NOMO-1 treated with DMSO at 0.1 percent for 48 hours (cell line): ENCODE results near the gene TNNI2.

Experiments
- DNase-seq: peaks from one replicate; lab custom pipeline; 2025; ENCODE audit not compliant: unreplicated experiment; lab: John Stamatoyannopoulos, UW

The TNNI2 gene

DNA sequence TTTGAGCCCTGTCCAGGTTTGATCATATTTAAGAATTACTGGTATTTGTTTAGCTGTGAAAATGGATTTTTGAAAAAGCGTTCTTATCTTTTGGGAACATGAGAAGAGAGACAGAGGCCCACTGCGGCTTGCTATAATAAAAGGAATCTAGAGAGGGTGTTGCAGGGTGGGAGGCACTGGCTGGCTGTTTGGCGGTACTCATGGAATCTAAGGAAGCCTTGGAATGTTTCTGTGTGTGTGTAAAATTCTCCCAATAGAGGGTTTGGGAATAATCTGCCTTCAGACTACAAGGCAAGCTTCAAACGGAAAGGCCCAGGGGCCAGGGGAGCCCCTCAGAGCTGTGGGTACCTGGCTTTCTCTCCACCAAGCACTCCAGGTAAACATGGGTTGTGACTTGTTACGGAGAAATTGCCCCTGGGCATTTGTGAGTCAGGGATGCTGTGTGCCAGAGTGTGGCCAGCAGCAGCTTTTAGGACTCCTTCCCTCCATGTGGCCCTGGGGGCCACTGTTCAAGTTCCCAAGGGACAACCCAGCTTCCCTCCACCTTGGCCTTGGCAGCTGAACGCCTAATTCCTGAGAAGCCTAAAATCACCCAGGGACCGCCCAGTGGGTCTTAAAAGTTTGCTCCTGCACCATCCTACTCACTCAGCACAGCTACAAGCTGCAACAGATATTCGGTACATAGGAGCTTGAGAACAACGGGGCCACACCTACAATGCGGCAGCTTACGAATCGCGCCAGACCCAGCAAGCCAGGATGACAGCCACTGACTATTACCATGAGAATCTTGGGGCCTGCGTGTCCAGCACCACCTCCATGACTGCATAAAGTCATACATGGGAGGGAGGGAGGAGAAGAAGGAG, 18.1 kb upstream of the TNNI2 start:
- no peak for DNase-seq

DNA sequence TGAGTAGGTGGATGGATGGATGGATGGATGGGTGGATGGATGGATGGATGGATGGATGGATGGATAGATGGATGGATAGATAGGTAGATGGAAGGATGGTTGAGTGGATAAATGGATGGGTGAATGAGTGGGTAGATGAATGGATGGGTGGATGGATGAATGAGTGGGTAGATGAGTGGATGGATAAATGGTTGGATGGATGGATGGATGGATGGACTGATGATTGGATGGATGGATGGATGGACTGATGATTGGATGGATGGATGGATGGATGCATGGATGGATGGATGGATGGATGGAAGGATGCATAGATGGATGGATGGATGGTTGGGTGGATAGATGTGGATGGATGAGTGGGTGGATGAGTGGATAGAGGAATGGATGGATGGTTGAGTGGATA, 17.2 kb upstream of the TNNI2 start:
- no peak for DNase-seq

DNA sequence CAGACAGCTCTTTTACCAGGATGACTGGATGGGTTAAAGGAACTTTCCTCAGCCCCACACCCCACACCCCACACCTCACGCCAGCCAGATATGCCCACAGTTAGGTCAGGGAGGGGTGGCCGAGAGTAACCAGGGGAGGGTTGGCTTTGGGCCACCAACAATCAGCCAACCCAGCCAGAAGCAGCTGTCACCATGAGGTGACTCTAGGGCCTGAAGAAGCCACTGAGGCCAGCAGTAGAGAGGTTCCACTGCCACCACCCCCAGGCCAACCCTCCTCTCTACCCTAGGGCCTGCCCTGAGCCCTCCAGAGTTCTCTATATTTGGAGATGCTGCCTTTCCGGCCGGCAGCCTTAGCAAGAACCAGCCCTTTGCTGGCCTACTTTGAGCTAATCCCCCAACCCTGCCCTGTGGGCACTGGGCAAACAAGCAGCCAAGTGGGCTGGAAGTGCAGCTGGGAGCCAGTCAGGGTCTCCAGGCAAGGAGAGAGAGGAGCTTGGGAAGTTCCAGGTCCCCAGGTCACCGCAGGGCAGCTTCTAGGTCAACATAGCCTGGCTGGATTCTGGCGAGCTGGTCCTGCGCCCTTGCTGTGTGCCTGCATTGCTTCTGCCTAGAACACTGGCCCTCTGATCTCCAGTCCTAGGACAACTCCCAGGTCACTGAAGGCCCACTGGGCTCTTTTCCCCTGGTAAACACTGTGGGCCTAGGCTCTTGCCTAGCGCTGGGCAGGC, 16.0 kb upstream of the TNNI2 start:
- DNase-seq: no peak

- no peak for DNase-seq
Measured at GRCh38 chr11:1823376-1824220, 15.2 kb upstream of the TNNI2 start.

- DNase-seq: no peak
Measured at GRCh38 chr11:1824221-1825038, 14.4 kb upstream of the TNNI2 start.

DNA sequence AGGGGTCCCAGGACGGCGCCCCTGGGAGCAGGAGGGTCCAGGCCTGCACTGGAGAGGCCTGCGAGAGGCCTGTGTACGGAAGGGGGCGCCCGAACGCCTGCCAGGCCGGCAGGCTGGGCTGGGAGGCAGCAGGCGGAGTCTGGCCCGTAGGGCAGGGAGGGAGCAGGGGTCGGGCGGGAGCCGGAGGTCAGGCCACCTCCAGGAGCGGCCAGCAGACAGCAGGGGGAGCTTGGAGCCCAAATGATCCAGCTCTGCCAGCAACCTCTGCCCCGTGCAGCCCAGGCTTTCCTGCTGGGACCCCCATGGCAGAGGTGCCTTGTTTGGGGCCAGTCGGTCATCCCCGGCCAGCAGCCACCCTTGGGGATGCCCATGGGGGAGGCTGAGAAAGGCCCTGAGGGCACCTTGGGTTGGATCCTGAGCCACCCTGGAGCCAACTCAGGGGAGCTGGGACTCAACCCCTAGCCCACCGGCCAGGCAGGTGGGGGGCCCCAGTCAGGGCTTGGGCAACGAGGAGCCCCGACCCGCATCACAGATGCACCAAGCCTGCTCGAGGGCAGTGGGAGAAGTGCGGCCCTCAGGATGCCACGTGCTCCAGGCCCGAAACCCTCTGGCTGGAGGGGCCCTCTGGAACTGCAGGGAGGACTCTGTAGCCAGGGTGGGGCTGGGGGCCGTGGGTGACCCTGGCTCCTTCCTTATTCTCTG, 13.6 kb upstream of the TNNI2 start:
- peak; percentile 58 for DNase-seq

GRCh38 chr11:1825785-1826451, 12.9 kb upstream of the TNNI2 start:
- DNase-seq: no peak

- DNase-seq: no peak
Measured at GRCh38 chr11:1826552-1827094, 12.2 kb upstream of the TNNI2 start.

DNA sequence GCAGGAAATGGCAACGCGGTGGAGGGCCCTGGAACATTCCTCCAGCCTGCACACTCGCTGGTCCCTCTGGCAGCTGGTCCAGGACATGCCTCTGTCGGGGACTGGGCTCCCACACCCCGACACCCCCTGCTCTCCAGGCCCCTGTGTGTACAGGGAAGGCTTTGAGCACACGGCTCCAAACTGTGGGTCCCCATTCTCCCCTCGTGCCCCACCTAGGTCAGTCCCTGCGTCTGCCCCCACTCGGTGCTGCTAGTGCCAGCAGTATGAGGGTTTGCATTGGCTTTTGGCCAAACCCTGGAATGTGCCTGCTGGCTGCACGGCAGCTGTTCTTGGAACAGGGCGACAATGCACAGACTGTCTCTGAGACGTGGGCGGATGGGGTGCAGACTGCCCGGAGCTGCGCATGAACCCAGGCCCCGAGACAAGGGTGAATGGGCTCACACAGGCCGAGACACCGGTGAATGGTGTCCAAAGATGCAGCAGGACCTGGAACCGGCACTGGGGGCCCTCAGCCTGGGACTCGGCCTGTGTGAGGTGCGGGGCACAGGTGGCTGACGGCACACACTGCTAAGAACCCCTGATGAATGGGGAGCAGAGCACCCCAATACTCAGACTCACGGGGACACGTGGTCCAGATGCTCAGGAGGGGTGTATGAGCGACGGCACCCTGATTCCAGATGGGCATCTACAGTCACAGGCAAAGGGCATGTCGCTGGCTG, 11.5 kb upstream of the TNNI2 start:
- DNase-seq: no peak

GRCh38 chr11:1827931-1828330, 10.8 kb upstream of the TNNI2 start:
- no peak for DNase-seq

DNA sequence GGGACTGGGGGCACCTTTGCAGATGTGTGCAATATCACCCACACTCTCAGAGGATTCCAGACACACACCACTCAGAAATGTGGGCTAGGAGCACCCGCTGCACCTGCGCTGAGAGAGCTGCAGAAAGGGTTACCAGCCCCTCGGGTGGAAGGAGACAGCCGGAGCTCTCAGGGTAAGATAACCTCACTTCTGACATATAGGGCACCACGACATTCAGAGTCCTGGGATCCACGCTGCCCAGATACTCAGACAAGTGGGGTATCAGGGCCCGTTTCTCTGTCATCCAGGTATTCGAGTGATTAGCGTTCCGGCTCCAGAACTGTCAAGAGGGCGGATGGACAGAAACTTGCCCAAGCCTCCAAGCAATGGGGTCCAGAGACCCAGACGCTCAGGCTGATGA, 10.2 kb upstream of the TNNI2 start:
- DNase-seq: no peak

DNA sequence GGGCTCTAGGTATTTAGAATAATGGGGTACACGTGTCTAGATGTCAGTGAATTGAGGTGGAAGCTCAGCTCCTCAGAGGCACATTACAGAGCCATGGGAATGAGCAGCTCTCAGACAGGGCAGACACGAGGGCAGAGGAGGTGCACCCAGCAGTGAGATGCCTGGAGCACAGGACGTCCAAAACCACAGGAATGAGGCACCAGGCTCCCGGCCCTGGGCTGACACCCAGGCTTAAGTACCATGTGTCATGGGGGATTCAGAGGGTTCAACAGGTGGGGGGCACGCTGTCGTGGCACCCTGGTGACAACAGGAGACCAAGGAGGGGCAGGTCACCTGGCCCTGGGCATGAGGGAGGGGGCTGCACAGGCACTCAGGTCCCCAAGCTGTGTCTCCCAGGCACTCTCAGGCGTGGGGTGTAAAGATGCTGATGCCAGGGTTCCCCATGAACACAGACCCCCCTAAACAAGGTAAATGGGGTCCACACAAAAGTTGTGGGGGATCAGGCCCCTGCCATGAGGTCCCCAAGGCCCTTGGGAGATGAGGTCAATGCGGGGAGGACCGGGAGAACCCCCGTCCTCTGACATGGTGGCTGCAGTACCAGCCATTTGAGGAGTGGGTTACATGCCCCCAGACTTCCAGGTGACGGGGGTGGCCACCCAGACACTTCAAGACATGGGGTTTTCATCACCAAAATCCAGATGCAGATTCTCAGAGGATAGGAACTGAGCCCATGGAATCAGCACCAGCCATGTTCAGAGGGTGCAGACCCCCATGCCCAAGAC, 9.6 kb upstream of the TNNI2 start:
- no peak for DNase-seq

DNA sequence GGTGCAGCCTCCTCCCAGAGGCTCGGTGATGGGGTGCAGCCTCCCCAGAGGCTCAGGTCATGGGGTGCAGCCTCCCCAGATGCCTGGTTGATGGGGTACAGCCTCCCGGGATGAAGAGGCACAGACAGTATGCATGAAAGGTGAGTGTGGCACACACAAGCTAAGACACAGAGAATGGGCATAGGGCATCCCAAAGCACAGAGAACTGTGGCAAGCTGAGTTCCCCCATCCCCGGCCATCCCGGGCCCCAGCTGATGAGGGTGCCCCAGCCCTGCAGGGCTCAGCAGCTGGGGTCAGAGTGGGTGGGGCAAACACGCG, 8.8 kb upstream of the TNNI2 start:
- DNase-seq: no peak

DNA sequence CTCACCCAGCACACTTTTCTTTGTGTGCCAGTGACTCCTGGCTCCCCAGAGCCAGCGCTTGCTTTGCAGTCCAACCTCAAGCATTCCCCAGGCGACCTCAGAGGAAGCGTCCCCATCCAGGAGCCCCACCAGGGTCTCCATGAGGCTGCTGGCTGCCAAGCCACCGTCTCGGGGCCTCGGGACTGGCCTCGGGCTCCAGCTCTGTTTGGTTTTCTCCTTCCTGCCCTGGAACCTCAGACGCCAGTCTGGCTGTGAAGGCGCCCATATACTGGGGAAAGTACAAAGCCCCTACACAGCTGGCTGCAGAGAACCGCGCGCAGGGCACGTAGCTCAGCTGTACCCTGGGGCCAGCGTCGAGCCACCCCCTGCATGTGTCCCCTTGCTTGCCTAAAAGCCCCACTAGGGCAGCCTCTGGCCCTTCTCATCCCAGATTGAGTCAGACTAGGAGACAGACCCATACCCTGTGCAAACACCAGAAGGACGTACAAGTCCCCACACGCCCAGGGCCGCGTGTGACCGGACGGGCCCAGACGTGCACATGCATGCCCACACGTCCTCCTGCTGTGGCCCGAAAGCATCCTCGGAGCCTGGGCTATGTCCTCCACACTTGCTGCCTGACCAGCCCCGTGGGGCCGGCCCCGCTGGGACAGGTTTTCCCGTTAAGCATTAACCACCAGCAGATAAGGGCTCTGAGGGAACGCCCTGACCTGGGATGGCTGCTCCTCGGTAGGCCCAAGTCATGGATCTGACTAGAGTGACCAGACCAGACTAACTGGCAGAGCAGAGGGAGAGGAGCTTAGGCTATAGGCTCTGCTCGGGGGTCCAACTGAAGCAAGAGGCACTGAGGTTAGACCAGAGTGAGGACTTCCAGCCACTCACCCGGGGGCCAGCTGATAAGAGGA, 8.2 kb upstream of the TNNI2 start:
- no peak for DNase-seq

DNA sequence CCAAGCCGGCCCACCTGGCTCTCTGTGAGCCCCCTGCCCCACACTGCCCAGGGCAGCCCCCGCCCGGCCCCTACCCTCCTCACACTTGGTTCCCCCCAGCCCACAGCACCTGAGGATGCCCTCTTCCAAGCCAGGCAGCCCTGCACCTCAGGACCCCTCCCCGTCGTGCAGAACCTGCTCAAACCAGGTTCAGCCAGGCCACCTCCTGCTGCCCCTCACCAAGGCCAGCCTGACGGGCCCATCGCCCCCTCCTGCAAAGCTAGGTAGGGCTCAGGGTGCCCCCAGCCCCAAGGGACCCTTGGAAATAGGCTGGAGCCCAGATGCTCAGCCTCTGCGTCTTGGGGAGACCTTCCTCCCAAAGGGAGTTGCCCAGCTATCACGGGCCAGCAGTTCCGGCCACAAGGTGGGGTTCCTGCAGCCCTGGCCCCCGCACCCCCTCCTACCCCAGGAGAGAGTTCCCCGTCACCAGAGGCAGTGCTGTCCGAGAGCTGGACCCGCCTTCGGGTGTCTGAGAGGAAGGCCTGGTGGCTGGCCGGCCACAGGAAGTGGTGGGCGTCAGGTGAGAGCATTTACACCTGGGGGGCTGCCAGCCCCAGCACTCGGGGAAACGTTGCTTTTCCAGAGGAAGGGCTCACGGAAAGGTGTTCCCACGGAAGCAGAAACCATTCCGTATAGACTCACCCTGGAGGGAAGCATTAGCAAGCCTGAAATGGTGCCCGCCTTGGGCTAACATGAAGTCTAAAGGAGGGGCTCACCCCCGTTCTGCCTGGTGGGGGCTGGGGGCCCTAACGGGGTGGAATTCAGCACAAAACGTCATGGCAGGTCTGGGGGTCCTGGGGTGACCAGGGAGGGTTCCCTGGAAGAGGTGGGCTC, 7.2 kb upstream of the TNNI2 start:
- no peak for DNase-seq
